ENCODE measurements around the gene E2F6. TPM values are rescaled to one million over a fixed set of nuclear protein-coding genes. Genes with fewer than 3 reads are reported as not detected.

E2F6 gene
- total RNA-seq, 4 donors from 2014 or later = 3.6 to 14.5 (median 9.9) TPM

DNA sequence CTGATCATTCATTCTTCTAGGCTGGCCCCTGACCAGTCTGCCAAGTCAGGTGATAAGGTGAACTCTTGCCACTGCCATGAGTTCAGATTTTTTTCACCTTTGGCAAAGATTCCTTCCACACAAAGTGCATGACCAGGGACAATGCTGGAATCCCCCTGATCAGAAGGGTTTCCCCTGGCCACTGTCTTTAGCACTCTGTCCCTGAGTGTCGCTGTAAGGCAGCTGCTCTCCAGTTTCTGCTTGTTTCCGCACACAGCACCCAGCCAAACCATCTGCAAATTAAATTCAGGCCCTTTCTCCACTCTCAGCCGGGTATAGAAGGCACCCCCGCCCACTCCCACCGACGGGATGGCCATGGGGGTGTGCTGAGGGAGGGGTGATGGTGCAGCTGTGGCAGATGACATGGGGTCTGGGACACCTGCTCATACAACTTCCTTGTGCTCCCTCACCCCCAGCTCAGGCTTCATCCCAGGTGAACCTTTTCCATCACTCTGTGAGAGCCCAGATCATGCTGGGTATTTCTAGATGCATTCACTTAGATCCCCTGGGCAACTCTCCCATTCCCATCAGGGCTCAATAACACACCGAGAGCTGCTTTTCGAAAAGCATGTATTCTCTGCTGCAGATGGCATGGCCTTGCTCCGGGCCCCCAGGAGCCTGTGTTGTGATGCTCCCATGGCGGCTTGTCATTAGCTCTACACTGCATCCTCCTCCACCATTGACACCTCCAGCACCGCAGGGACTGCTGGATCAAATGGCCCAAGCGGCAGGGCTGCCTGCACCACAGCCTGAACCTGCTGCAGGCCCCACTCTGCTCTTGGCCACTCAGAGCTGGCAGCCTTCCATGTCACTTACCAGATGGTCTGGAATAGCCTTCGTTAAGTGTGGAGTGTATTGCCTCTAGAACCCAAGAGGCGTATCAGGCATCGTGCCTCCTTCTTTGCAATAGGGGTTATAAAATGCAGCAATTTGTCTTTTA lies 69.2 kb downstream of the E2F6 start:
- H3K36me3 ChIP-seq = no peaks in the 10 kb centered on the region
- TF ChIP-seq, protein P1, sequence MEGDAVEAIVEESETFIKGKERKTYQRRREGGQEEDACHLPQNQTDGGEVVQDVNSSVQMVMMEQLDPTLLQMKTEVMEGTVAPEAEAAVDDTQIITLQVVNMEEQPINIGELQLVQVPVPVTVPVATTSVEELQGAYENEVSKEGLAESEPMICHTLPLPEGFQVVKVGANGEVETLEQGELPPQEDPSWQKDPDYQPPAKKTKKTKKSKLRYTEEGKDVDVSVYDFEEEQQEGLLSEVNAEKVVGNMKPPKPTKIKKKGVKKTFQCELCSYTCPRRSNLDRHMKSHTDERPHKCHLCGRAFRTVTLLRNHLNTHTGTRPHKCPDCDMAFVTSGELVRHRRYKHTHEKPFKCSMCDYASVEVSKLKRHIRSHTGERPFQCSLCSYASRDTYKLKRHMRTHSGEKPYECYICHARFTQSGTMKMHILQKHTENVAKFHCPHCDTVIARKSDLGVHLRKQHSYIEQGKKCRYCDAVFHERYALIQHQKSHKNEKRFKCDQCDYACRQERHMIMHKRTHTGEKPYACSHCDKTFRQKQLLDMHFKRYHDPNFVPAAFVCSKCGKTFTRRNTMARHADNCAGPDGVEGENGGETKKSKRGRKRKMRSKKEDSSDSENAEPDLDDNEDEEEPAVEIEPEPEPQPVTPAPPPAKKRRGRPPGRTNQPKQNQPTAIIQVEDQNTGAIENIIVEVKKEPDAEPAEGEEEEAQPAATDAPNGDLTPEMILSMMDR (IDR thresholded peaks at IDR 0.05) = no peak
- no peak for TF ChIP-seq POLR2A (IDR thresholded peaks at IDR 0.05)
- peaks cover 0 to 41% (median 4%) of the 10 kb centered on the region in 3 donors for H3K4me1 ChIP-seq
- no peaks in the 10 kb centered on the region for H3K27me3 ChIP-seq
- intact Hi-C loops (cut with DNase I) = no loop called here
- no peak overlapping the region for H3K27ac ChIP-seq
- no peak overlapping the region for H3K4me3 ChIP-seq
- WGBS, 2 donors = 82 to 85% methylated on average over 6 to 11 of the region's 15 CpGs
- no peaks in the 10 kb centered on the region for H3K9me3 ChIP-seq
- DNase-seq = no peak

DNA sequence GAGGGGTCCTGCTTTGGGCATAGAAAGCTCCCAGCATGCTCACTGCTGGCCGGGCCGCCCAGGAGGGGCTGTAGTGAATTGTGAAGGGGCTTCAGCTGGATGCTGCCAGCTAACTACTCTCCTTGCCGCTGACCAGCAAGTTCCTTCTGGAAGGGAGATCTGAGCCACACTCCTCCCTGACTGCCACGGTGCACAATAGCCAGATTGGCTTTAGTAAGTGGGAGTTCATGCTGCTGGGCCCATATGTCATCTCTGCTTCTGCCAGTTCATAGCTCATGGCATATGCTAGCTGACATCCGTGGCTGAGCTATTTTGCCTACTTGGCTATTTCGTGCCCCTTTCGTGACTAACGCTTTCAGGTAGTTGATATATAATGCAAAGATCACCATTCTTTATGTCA lies 69.9 kb downstream of the E2F6 start:
- 90 to 94% methylated on average over 7 to 8 of the region's 8 CpGs for WGBS, 2 donors
- intact Hi-C loops (cut with DNase I) = no loop called here
- Histone ChIP-seq H3K4me3 (no peak overlapping the region), H3K9me3 (no peaks in the 10 kb centered on the region), H3K27me3 (no peaks in the 10 kb centered on the region), H3K36me3 (no peaks in the 10 kb centered on the region), H3K27ac (peak overlapping the region in 3 of 4 donors; percentile 46 to 82 (median 77)), H3K4me1 (peaks cover 0 to 48% (median 4%) of the 10 kb centered on the region in 3 donors)
- DNase-seq = no peak
- no peak for TF ChIP-seq POLR2A (IDR thresholded peaks at IDR 0.05)
- TF ChIP-seq, protein P1 (IDR thresholded peaks at IDR 0.05) = no peak

DNA sequence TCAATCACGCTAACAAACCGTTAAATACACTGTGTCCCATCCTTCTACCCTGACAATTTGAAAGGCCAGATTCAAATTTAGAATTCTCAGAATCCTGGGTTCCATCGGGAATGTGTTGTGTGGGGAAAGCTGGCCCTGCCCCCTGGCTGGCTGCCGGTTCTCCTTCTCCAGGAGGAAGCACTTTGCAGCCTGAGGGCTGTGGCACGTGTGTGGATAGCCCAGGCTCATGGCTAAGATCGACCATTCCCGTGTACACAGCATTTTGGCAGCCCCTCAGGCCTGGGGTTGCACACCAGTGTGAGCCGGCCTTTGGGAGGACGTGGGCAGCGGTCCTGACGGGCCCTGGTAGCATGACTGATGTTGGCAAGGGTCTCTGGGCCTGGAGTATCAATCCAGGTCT lies 70.6 kb downstream of the E2F6 start:
- H3K27ac ChIP-seq = peak overlapping the region in 3 of 4 donors; percentile 46 to 82 (median 77)
- H3K9me3 ChIP-seq = no peaks in the 10 kb centered on the region
- intact Hi-C loops (cut with DNase I) = no loop called here
- H3K36me3 ChIP-seq = no peaks in the 10 kb centered on the region
- H3K4me1 ChIP-seq = peaks cover 0 to 49% (median 4%) of the 10 kb centered on the region in 3 donors
- no peak for DNase-seq
- WGBS, 2 donors = 26 to 71% methylated on average over 3 to 4 of the region's 11 CpGs
- no peak for TF ChIP-seq POLR2A (IDR thresholded peaks at IDR 0.05)
- TF ChIP-seq, protein P1 (IDR thresholded peaks at IDR 0.05) = no peak
- H3K27me3 ChIP-seq = no peaks in the 10 kb centered on the region
- no peak overlapping the region for H3K4me3 ChIP-seq

Other genes starting within 250 kb of the E2F6 start
- 10 to 100 TPM; 15.2 to 50.5 (median 21.4) TPM for gene ROCK2, start 121.5 kb downstream of the E2F6 start, total RNA-seq
- 1 to 10 TPM in 1 of 4 donors, under 1 TPM in 3; 0.08 to 1.7 (median 0.51) TPM for gene GREB1, start 67.9 kb upstream of the E2F6 start, total RNA-seq
- gene NTSR2, start 204.0 kb upstream of the E2F6 start, total RNA-seq = not detected